ENCODE results near the gene GDI2.

The GDI2 gene

DNA sequence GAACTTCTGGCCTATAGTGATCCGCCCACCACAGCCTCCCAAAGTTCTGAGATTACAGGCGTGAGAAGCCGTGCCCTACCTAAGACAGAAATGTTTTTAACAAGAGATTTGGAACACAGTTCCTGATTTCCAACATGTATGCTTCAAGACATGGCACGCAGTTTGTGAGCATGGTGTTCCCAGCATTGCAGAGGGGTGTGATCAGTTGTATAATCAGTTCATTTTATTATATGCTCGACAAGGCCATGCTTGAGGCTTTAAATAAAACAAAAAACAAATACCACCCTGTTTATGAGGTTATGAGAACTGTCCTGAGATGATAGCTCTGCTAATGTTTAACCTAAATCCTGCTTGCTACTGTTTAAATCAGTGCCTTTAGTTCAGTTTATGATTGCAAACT is 68.4 kb downstream of the GDI2 start:
- DNase-seq (ENCODE audit: low spot score): no peak
- Histone ChIP-seq H3K4me3 (no peak overlapping the region), H3K27ac (no peak overlapping the region)
- TF ChIP-seq, protein P1, sequence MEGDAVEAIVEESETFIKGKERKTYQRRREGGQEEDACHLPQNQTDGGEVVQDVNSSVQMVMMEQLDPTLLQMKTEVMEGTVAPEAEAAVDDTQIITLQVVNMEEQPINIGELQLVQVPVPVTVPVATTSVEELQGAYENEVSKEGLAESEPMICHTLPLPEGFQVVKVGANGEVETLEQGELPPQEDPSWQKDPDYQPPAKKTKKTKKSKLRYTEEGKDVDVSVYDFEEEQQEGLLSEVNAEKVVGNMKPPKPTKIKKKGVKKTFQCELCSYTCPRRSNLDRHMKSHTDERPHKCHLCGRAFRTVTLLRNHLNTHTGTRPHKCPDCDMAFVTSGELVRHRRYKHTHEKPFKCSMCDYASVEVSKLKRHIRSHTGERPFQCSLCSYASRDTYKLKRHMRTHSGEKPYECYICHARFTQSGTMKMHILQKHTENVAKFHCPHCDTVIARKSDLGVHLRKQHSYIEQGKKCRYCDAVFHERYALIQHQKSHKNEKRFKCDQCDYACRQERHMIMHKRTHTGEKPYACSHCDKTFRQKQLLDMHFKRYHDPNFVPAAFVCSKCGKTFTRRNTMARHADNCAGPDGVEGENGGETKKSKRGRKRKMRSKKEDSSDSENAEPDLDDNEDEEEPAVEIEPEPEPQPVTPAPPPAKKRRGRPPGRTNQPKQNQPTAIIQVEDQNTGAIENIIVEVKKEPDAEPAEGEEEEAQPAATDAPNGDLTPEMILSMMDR (IDR thresholded peaks at IDR 0.05): no peak

DNA sequence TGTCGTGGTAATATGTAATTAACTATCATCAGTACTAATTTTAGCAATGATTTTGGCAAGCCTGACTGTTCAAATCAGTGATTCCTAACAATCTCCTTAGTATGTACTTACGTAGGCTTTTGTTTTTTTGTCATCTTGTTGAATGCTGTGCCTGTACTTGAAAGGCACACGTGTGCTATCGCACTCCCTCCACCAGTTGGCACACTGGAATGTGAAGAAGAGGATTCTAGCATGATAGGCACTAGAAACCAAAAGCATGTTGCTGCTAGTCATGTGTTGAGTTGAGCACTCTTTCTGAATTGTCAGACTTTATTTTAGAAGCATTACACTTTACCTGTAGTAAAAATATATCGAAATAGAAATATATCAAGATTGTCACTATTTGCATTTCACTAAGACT is 69.5 kb downstream of the GDI2 start:
- Histone ChIP-seq H3K4me3 (no peak overlapping the region), H3K27ac (no peak overlapping the region)
- DNase-seq (ENCODE audit: low spot score): no peak
- TF ChIP-seq, protein P1 (IDR thresholded peaks at IDR 0.05): no peak

DNA sequence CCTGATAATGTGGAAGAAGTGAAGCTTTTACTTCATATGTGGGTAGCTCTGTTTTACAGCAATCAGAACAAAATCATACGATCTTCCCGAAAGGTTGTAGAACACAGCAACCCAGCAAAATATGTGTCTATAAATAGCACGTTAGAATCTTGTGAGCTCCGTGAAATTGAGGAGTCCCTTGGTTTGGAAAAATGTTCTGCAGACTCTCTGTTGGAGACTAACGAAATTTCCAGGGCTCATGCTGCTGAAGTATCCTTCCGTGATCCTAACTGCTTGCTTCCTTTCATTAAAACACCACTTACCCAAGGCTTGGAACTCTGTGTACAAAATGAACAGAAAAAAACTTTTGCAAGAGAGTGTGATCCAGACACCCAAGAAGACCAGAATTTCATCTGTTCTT is 71.1 kb downstream of the GDI2 start:
- no peak overlapping the region for H3K27ac ChIP-seq
- H3K4me3 ChIP-seq: no peak overlapping the region
- DNase-seq (ENCODE audit: low spot score): no peak
- TF ChIP-seq, protein P1 (IDR thresholded peaks at IDR 0.05): no peak

DNA sequence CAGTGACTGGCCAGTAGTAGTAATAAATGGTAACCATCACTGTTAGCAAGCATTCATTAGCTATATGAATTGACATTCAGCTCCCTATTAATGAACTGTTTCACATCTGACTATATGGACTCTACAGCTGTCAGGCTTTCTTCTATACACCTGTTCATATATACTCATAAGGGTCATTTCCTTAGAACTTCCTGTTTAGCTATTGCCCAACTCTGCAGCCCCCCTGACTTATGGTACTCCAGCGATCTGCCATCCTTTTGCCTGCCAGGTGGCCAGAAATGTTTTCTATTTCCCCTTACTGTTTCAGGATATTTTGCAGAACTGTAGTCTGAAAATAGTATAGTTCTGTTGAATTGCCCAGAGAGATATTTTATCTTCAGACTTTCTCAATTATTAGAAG is 72.0 kb downstream of the GDI2 start:
- no peak for DNase-seq (ENCODE audit: low spot score)
- Histone ChIP-seq H3K27ac (no peak overlapping the region), H3K4me3 (no peak overlapping the region)
- TF ChIP-seq, protein P1 (IDR thresholded peaks at IDR 0.05): no peak

DNA sequence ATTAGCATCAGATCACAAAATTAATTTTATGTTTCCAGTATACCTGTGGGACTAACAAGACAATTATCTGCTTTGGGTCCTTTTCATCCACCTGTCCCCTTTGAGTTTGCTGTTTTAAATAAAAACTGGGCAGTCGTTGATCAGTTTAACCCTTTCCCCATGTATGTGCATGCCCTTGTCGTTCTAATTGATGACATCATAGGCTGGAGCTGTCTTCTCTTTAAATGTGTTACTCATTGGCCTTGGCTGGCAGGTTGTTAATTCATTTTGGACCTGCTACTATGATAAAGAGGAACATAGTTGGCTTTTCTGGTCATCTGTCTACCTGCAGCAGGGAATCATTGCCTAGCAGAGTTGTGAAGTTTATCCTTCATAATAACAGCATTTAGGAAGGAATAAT is 74.8 kb downstream of the GDI2 start:
- DNase-seq (ENCODE audit: low spot score): no peak
- TF ChIP-seq, protein P1 (IDR thresholded peaks at IDR 0.05): no peak
- no peak overlapping the region for H3K27ac ChIP-seq
- no peak overlapping the region for H3K4me3 ChIP-seq

DNA sequence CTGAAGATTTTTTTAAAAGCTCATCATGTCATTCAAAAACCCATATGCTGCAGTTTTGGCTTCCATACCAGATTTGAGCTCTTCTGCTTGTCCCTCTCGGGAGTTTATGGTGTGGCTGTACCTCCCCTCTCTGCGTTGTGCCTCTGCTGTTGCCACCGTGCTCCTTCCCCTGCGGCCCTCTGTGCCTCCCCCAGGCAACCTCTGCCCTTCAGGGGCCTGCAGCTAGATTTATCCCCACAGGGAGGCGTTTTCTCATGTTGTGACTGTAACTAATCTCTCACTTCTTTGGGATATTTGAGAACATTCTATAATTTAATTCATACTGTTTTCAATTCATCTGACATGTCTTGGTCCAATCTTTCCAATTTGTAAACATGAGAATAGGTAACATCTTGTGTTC is 75.9 kb downstream of the GDI2 start:
- no peak for DNase-seq (ENCODE audit: low spot score)
- Histone ChIP-seq H3K4me3 (no peak overlapping the region), H3K27ac (no peak overlapping the region)
- TF ChIP-seq, protein P1 (IDR thresholded peaks at IDR 0.05): no peak

DNA sequence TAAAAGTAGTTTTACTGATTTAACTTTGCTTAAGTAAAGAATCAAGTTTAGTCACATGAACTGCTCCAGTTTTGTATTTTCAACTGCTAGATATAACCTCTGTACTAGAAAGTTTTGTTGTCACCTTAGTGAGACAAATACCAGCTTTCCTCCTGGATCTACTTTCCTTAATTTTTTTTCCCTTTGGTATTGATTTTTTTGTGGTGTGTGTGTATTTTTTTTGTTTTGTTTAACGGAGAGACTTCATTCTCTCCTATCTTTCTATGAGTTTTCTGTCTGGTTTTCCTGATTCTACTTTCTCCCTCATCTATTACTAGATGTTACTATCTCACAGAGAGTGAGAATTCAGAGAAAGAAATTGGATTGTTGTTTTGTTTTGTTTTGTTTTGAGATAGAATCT is 76.6 kb downstream of the GDI2 start:
- no peak overlapping the region for H3K4me3 ChIP-seq
- TF ChIP-seq, protein P1 (IDR thresholded peaks at IDR 0.05): no peak
- no peak for DNase-seq (ENCODE audit: low spot score)
- no peak overlapping the region for H3K27ac ChIP-seq
